H1 (cell line): ENCODE results near the gene DIP2C.

Source experiments
- BRCA1 ChIP-seq: IDR thresholded peaks from 2 replicates; pipeline ENCODE4 v1.6.1; 2012; ENCODE audit warnings: low read depth, low read length, improper control_type of control experiment
- CEBPB ChIP-seq: IDR thresholded peaks from 2 replicates; pipeline ENCODE4 v1.6.1; 2012; ENCODE audit warnings: low read depth, low read length
- POLR2AphosphoS5 ChIP-seq: IDR thresholded peaks from 2 replicates; pipeline ENCODE4 v1.6.1; 2011; ENCODE audit warnings: low read depth, low read length
- RFX5 ChIP-seq: IDR thresholded peaks from 2 replicates; pipeline ENCODE4 v1.6.1; 2011; ENCODE audit warnings: low read depth, low read length, improper control_type of control experiment, borderline replicate concordance
- RXRA ChIP-seq: IDR thresholded peaks from 2 replicates; pipeline ENCODE4 v1.6.1; 2011; ENCODE audit warnings: low read depth, mild to moderate bottlenecking, low read length, moderate library complexity; ENCODE audit not compliant: insufficient read depth
- SP4 ChIP-seq: IDR thresholded peaks from 2 replicates; pipeline ENCODE4 v1.6.1; 2012; ENCODE audit warnings: low read length, inconsistent platforms
- SRF ChIP-seq: IDR thresholded peaks from 2 replicates; pipeline ENCODE4 v1.6.1; 2011; ENCODE audit warnings: mild to moderate bottlenecking, low read depth, low read length, moderate library complexity
- TAF1 ChIP-seq: IDR thresholded peaks from 2 replicates; pipeline ENCODE4 v1.6.1; 2011; ENCODE audit warnings: mild to moderate bottlenecking, low read depth, low read length
- TCF12 ChIP-seq: IDR thresholded peaks from 2 replicates; pipeline ENCODE4 v1.6.1; 2011; ENCODE audit warnings: low read depth, mild to moderate bottlenecking, low read length
- YY1 ChIP-seq: IDR thresholded peaks from 2 replicates; pipeline ENCODE4 v1.6.1; 2011; ENCODE audit warnings: low read depth, mild to moderate bottlenecking, low read length
- ZNF274 ChIP-seq: IDR thresholded peaks from 2 replicates; pipeline ENCODE4 v1.7.0; 2012; ENCODE audit warnings: low read length, borderline replicate concordance; ENCODE audit errors: extremely low read depth
- TF ChIP-seq, protein P1 (sequence below), 3 experiments: IDR thresholded peaks; 1 replicate in 2 of 3; 2 replicates in 1 of 3; pipeline versions ENCODE4 v1.5.1 to v1.6.1; 2011; ENCODE audit warnings: low read length in 3 of 3, mild to moderate bottlenecking in 3 of 3, inconsistent platforms in 2 of 3, low read depth in 1 of 3, moderate library complexity in 1 of 3; ENCODE audit not compliant: insufficient read depth in 1 of 3; ENCODE audit errors: control extremely low read depth in 1 of 3

DNA sequence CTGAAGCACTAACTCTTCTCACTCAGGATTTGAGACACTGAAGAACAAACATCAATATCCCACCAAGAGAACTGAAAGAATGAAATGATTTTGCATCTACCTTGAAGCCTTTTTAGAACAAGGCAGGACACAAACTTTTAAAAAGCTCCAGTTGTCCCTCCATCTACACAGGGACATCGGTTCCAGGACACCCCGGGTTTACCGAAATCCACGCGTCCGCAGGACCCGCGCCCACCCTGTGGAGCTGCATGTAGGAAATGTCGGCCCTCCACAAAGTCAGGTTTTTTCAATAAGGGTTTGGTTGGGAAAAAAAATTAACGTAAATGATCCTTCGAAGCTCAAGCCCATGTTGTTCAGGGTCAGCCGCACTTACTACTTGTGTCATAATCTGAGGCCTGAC, 94.0 kb downstream of the DIP2C start:
- no peak for TF ChIP-seq TCF12
- TF ChIP-seq RXRA, result no peak
- no peak for TF ChIP-seq POLR2AphosphoS5
- TF ChIP-seq YY1, result no peak
- TF ChIP-seq CEBPB, result no peak
- TF ChIP-seq, protein P1, sequence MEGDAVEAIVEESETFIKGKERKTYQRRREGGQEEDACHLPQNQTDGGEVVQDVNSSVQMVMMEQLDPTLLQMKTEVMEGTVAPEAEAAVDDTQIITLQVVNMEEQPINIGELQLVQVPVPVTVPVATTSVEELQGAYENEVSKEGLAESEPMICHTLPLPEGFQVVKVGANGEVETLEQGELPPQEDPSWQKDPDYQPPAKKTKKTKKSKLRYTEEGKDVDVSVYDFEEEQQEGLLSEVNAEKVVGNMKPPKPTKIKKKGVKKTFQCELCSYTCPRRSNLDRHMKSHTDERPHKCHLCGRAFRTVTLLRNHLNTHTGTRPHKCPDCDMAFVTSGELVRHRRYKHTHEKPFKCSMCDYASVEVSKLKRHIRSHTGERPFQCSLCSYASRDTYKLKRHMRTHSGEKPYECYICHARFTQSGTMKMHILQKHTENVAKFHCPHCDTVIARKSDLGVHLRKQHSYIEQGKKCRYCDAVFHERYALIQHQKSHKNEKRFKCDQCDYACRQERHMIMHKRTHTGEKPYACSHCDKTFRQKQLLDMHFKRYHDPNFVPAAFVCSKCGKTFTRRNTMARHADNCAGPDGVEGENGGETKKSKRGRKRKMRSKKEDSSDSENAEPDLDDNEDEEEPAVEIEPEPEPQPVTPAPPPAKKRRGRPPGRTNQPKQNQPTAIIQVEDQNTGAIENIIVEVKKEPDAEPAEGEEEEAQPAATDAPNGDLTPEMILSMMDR (IDR thresholded peaks at IDR 0.05; ENCODE audit: control extremely low read depth in 1 of 3, insufficient read depth in 1 of 3, low read depth in 1 of 3, low read length in 3 of 3), result no peak
- no peak for TF ChIP-seq SP4
- no peak for TF ChIP-seq TAF1
- no peak for TF ChIP-seq RFX5
- TF ChIP-seq BRCA1, result no peak
- no peak for TF ChIP-seq ZNF274
- no peak for TF ChIP-seq SRF
